ENCODE results near the gene RHOB. TPM values are rescaled to one million over a fixed set of nuclear protein-coding genes. Genes with fewer than 3 reads are reported as not detected.

RHOB gene
- total RNA-seq, 1 experiment from 2014 or later: 38.9 TPM

DNA sequence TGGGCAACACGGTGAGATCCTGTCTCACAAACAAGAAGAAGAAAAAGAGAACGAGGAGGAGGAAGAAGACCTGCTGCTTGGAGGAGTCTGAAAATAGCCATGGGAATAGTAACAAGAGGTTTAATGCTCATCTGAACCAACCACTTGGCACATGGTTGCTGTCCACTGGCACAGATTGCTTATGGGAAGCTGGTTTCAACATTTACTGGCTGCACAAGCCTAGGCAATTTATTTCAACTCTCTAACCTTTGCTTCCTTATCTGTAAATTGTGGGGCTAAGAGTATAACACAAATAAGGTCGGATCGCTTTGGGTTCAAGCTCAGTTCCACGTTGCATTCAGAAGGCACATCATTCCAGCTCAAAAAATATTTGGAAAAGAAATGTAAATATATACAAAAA is 14.2 kb upstream of the RHOB start:
- BruUV-seq (replicated peaks): no TSS peak
- DNase-seq (ENCODE audit: low read depth, low spot score): no peak
- no peaks in the 10 kb centered on the region for H3K9me3 ChIP-seq (ENCODE audit: control insufficient read depth, insufficient read depth, low read depth, low read length)
- in situ Hi-C loops (cut with HindIII; ENCODE audit: low pct_unique_long_range_greater_than_20kb, low sequenced_read_pairs): loop anchor here (25.0 kb wide), 1 partner anchor 205 kb away; no protein-coding TSS in a partner anchor
- ATAC-seq: no peak
- no peaks in the 10 kb centered on the region for H3K4me1 ChIP-seq (ENCODE audit: control insufficient read depth, insufficient read depth, low read length)
- CTCF ChIA-PET: no interaction called here
- H3K36me3 ChIP-seq (ENCODE audit: control insufficient read depth, insufficient read depth, low read length): no peaks in the 10 kb centered on the region
- POLR2A ChIA-PET: interaction anchor here (0.6 kb wide), 1 partner anchor 108 kb away, joined by 3 read pairs; no protein-coding TSS in a partner anchor
- no peak overlapping the region for H3K27ac ChIP-seq (ENCODE audit: low read length)
- TF ChIP-seq, protein P1, sequence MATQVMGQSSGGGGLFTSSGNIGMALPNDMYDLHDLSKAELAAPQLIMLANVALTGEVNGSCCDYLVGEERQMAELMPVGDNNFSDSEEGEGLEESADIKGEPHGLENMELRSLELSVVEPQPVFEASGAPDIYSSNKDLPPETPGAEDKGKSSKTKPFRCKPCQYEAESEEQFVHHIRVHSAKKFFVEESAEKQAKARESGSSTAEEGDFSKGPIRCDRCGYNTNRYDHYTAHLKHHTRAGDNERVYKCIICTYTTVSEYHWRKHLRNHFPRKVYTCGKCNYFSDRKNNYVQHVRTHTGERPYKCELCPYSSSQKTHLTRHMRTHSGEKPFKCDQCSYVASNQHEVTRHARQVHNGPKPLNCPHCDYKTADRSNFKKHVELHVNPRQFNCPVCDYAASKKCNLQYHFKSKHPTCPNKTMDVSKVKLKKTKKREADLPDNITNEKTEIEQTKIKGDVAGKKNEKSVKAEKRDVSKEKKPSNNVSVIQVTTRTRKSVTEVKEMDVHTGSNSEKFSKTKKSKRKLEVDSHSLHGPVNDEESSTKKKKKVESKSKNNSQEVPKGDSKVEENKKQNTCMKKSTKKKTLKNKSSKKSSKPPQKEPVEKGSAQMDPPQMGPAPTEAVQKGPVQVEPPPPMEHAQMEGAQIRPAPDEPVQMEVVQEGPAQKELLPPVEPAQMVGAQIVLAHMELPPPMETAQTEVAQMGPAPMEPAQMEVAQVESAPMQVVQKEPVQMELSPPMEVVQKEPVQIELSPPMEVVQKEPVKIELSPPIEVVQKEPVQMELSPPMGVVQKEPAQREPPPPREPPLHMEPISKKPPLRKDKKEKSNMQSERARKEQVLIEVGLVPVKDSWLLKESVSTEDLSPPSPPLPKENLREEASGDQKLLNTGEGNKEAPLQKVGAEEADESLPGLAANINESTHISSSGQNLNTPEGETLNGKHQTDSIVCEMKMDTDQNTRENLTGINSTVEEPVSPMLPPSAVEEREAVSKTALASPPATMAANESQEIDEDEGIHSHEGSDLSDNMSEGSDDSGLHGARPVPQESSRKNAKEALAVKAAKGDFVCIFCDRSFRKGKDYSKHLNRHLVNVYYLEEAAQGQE (IDR thresholded peaks at IDR 0.05; ENCODE audit: insufficient read depth in 1 of 2, low read depth in 2 of 2, low read length in 1 of 2): no peak
- TF ChIP-seq, protein P2, sequence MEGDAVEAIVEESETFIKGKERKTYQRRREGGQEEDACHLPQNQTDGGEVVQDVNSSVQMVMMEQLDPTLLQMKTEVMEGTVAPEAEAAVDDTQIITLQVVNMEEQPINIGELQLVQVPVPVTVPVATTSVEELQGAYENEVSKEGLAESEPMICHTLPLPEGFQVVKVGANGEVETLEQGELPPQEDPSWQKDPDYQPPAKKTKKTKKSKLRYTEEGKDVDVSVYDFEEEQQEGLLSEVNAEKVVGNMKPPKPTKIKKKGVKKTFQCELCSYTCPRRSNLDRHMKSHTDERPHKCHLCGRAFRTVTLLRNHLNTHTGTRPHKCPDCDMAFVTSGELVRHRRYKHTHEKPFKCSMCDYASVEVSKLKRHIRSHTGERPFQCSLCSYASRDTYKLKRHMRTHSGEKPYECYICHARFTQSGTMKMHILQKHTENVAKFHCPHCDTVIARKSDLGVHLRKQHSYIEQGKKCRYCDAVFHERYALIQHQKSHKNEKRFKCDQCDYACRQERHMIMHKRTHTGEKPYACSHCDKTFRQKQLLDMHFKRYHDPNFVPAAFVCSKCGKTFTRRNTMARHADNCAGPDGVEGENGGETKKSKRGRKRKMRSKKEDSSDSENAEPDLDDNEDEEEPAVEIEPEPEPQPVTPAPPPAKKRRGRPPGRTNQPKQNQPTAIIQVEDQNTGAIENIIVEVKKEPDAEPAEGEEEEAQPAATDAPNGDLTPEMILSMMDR (IDR thresholded peaks at IDR 0.05): no peak
- TF ChIP-seq POLR2AphosphoS5 (IDR thresholded peaks at IDR 0.05; ENCODE audit: low read depth, low read length) (no peak), SIN3A (IDR thresholded peaks at IDR 0.05; ENCODE audit: borderline replicate concordance, insufficient read depth, low read depth, low read length) (no peak), TCF7L2 (IDR thresholded peaks at IDR 0.05; ENCODE audit: low read depth, low read length) (no peak)
- no peak overlapping the region for H3K4me3 ChIP-seq (ENCODE audit: low read depth in 2 of 2, low read length in 2 of 2)
- intact Hi-C loops (cut with micrococcal nuclease; ENCODE audit: unreplicated experiment): no loop called here
- H3K27me3 ChIP-seq (ENCODE audit: control insufficient read depth, insufficient read depth, low read length): no peaks in the 10 kb centered on the region

DNA sequence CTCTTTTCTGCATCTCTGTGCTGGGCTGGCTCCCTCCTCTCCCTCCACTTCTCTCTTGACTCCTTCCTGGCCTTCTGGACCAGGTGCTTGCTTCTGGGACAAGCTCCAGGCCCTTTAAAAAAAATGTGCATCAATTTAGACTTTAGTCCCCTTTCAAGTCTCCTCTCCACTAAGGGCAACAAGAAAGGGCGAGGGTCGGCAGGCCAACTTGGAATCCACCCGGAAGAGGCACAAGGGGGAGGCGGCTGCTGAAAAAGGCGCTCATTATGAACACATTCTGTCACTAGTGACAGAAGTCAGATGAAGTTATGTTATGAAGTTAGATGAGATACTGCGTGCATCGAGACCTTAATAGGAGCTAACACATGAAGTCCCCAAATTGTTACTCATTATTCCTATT is 13.6 kb upstream of the RHOB start:
- ChIA-PET CTCF (no interaction called here), POLR2A (no interaction called here)

More for the DNA sequence above, 13.6 kb upstream of the RHOB start:
- no TSS peak for BruUV-seq (replicated peaks)
- Histone ChIP-seq H3K4me3 (ENCODE audit: low read depth in 2 of 2, low read length in 2 of 2) (no peak overlapping the region), H3K4me1 (ENCODE audit: control insufficient read depth, insufficient read depth, low read length) (peaks cover 3% of the 10 kb centered on the region), H3K9me3 (ENCODE audit: control insufficient read depth, insufficient read depth, low read depth, low read length) (no peaks in the 10 kb centered on the region), H3K36me3 (ENCODE audit: control insufficient read depth, insufficient read depth, low read length) (no peaks in the 10 kb centered on the region), H3K27ac (ENCODE audit: low read length) (no peak overlapping the region), H3K27me3 (ENCODE audit: control insufficient read depth, insufficient read depth, low read length) (no peaks in the 10 kb centered on the region)
- in situ Hi-C loops (cut with HindIII; ENCODE audit: low pct_unique_long_range_greater_than_20kb, low sequenced_read_pairs): loop anchor here (25.0 kb wide), 1 partner anchor 204 kb away; no protein-coding TSS in a partner anchor
- no peak for ATAC-seq
- no peak for TF ChIP-seq SIN3A (IDR thresholded peaks at IDR 0.05; ENCODE audit: borderline replicate concordance, insufficient read depth, low read depth, low read length)
- TF ChIP-seq POLR2AphosphoS5 (IDR thresholded peaks at IDR 0.05; ENCODE audit: low read depth, low read length): no peak
- TF ChIP-seq, protein P2 (IDR thresholded peaks at IDR 0.05): no peak
- TF ChIP-seq TCF7L2 (IDR thresholded peaks at IDR 0.05; ENCODE audit: low read depth, low read length): no peak
- TF ChIP-seq, protein P1 (IDR thresholded peaks at IDR 0.05; ENCODE audit: insufficient read depth in 1 of 2, low read depth in 2 of 2, low read length in 1 of 2): no peak
- intact Hi-C loops (cut with micrococcal nuclease; ENCODE audit: unreplicated experiment): no loop called here
- DNase-seq (ENCODE audit: low read depth, low spot score): no peak

Measured in Panc1 (cell line).